ENCODE results near the gene ADK.

GRCh38 chr10:74640134-74640921, 489.3 kb downstream of the ADK start:
- TF ChIP-seq THAP7 (CRISPR knock-in tag; IDR thresholded peaks at IDR 0.05): no peak
- no peak for TF ChIP-seq CTCF (CRISPR knock-in tag; IDR thresholded peaks at IDR 0.05)
- TF ChIP-seq, protein P1, sequence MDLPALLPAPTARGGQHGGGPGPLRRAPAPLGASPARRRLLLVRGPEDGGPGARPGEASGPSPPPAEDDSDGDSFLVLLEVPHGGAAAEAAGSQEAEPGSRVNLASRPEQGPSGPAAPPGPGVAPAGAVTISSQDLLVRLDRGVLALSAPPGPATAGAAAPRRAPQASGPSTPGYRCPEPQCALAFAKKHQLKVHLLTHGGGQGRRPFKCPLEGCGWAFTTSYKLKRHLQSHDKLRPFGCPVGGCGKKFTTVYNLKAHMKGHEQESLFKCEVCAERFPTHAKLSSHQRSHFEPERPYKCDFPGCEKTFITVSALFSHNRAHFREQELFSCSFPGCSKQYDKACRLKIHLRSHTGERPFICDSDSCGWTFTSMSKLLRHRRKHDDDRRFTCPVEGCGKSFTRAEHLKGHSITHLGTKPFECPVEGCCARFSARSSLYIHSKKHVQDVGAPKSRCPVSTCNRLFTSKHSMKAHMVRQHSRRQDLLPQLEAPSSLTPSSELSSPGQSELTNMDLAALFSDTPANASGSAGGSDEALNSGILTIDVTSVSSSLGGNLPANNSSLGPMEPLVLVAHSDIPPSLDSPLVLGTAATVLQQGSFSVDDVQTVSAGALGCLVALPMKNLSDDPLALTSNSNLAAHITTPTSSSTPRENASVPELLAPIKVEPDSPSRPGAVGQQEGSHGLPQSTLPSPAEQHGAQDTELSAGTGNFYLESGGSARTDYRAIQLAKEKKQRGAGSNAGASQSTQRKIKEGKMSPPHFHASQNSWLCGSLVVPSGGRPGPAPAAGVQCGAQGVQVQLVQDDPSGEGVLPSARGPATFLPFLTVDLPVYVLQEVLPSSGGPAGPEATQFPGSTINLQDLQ (CRISPR knock-in tag; IDR thresholded peaks at IDR 0.05): no peak
- TF ChIP-seq, protein P2, sequence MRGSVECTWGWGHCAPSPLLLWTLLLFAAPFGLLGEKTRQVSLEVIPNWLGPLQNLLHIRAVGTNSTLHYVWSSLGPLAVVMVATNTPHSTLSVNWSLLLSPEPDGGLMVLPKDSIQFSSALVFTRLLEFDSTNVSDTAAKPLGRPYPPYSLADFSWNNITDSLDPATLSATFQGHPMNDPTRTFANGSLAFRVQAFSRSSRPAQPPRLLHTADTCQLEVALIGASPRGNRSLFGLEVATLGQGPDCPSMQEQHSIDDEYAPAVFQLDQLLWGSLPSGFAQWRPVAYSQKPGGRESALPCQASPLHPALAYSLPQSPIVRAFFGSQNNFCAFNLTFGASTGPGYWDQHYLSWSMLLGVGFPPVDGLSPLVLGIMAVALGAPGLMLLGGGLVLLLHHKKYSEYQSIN (CRISPR knock-in tag; IDR thresholded peaks at IDR 0.05; ENCODE audit: borderline replicate concordance): no peak
- no peak for TF ChIP-seq HMG20B (CRISPR knock-in tag; conservative IDR thresholded peaks at IDR 0.05)
- no peak for TF ChIP-seq ZNF646 (CRISPR knock-in tag; IDR thresholded peaks at IDR 0.05)
- TF ChIP-seq, protein P3, sequence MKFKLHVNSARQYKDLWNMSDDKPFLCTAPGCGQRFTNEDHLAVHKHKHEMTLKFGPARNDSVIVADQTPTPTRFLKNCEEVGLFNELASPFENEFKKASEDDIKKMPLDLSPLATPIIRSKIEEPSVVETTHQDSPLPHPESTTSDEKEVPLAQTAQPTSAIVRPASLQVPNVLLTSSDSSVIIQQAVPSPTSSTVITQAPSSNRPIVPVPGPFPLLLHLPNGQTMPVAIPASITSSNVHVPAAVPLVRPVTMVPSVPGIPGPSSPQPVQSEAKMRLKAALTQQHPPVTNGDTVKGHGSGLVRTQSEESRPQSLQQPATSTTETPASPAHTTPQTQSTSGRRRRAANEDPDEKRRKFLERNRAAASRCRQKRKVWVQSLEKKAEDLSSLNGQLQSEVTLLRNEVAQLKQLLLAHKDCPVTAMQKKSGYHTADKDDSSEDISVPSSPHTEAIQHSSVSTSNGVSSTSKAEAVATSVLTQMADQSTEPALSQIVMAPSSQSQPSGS (CRISPR knock-in tag; IDR thresholded peaks at IDR 0.05): no peak
